Large intestine (tissue), 12 donors: ENCODE data around the gene DGKK. TPM values are rescaled to one million over a fixed set of nuclear protein-coding genes. Genes with fewer than 3 reads are reported as not detected.
A peak's percentile ranks its signal among the peaks of the same experiment; 100 is the strongest.

Experiments used
- DNase-seq, 2 donors: peaks; one replicate each; pipeline versions ENCODE4 v3.0.0 to v3.0.0-alpha.2; 2013
- H3K27ac ChIP-seq: one replicate; pipeline ENCODE4 v1.5.1; 2013; ENCODE audit warnings: low read length
- H3K27me3 ChIP-seq: 2 replicates; pipeline ENCODE4 v1.6.1; 2013; ENCODE audit warnings: low read length; ENCODE audit not compliant: control insufficient read depth, insufficient read depth
- H3K36me3 ChIP-seq: 2 replicates; pipeline ENCODE4 v1.6.1; 2013; ENCODE audit warnings: low read length; ENCODE audit not compliant: control insufficient read depth, insufficient read depth
- H3K4me1 ChIP-seq: one replicate; pipeline ENCODE4 v1.6.1; 2013; ENCODE audit warnings: low read length; ENCODE audit not compliant: control insufficient read depth, insufficient read depth
- H3K4me3 ChIP-seq: one replicate; pipeline ENCODE4 v1.5.1; 2013; ENCODE audit warnings: low read length
- H3K9me3 ChIP-seq: one replicate; pipeline ENCODE4 v1.6.1; 2013; ENCODE audit warnings: mild to moderate bottlenecking, low read depth, low read length, moderate library complexity; ENCODE audit not compliant: control insufficient read depth
- WGBS: methylation state at CpG from one replicate; pipeline ENCODE4 v1.1.5; 2013; ENCODE audit warnings: low lambda C conversion rate; ENCODE audit not compliant: insufficient coverage; 5-methylcytosine and 5-hydroxymethylcytosine counted together
- long read RNA-seq, 11 donors: transcript quantifications; one replicate each; lab custom pipeline, GENCODE V29; 2026
- polyA plus RNA-seq: library from polyadenylated mRNA; unstranded; fragments of 120-200 nt; gene quantifications from one replicate; pipeline ENCODE4 v1.2.1, GENCODE V29; 2013

DGKK gene, protein sequence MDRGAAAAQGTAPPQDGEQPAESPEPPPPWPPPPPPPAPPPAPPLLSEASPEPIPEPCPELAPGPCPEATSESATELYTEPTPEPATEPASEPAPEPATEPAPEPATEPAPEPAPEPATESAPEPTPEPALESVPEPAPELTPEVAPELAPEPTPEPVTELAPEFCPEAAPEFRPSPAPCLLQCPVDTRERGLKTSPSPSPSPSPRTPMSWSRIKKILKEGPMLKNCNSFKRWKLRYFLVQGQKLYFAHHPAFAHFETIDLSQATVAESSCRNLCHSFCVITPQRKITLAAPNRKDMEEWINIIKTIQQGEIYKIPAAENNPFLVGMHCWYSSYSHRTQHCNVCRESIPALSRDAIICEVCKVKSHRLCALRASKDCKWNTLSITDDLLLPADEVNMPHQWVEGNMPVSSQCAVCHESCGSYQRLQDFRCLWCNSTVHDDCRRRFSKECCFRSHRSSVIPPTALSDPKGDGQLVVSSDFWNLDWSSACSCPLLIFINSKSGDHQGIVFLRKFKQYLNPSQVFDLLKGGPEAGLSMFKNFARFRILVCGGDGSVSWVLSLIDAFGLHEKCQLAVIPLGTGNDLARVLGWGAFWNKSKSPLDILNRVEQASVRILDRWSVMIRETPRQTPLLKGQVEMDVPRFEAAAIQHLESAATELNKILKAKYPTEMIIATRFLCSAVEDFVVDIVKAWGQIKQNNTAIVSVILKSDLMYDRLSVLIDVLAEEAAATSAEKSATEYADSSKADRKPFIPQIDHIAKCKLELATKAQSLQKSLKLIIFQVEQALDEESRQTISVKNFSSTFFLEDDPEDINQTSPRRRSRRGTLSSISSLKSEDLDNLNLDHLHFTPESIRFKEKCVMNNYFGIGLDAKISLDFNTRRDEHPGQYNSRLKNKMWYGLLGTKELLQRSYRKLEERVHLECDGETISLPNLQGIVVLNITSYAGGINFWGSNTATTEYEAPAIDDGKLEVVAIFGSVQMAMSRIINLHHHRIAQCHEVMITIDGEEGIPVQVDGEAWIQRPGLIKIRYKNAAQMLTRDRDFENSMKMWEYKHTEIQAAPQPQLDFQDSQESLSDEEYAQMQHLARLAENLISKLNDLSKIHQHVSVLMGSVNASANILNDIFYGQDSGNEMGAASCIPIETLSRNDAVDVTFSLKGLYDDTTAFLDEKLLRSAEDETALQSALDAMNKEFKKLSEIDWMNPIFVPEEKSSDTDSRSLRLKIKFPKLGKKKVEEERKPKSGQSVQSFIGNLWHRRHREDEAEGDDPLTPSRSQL
- 0.09 TPM for polyA plus RNA-seq
- long read RNA-seq, donor 1 = 0 reads
- long read RNA-seq, donor 2 = 0 reads
- long read RNA-seq, donor 3 = 0 reads
- long read RNA-seq, donor 4 = 0 reads
- long read RNA-seq, donor 5 = 0 reads
- long read RNA-seq, donor 6 = 0 reads
- long read RNA-seq, donor 7 = 0 reads
- long read RNA-seq, donor 8 = 0 reads
- long read RNA-seq, donor 9 = 0 reads
- long read RNA-seq, donor 10 = 0 reads
- long read RNA-seq, donor 11 = 0 reads

DNA sequence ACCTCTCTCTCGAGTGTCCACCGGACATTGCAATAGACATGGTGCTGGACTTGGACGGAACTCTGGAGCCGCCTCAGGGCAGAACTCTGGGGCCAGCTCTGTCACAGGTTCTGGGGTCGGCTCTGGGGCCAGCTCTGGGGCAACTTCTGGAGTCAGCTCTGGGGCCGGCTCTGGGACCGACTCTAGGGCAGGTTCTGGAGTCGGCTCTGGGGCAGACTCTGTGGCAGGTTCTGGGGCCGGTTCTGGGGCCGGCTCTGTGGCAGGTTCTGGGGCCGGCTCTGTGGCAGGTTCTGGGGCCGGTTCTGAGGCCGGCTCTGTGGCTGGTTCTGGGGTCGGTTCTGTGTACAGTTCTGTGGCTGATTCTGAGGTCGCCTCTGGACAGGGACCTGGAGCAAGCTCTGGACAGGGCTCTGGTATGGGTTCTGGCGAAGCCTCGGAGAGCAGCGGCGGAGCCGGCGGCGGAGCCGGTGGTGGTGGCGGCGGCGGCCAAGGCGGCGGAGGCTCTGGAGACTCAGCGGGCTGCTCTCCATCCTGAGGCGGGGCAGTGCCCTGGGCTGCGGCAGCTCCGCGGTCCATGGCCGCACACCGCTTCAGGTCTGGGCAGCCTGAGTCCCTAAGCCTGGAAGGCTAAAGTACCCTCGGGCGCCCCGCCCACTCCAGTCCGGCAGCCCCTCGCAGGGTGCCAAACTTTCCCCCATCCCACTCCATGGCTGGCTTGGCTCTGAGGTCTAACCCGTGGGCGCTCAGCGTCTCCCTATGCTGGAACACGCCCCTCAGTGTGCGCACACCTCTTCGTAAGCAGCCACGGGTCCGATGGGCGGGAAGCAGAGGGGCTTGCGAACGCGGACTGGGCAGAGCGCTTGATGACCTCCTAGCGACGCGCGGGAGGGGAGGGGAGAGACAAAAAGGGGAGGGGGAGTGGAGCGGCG lies at the start of gene DGKK:
TSS of gene DGKK (minus strand) at position 723 of the 929 bp plus-strand sequence. CDS start at position 576, 147 bp downstream.
- no peaks in the 10 kb centered on the region for H3K36me3 ChIP-seq
- H3K4me3 ChIP-seq = no peak within 1 kb of the TSS
- DNase-seq = peak in 1 of 2 donors; percentile 10
- H3K9me3 ChIP-seq = no peaks in the 10 kb centered on the region
- H3K27me3 ChIP-seq = peaks cover 64% of the 10 kb centered on the region
- no peak within 1 kb of the TSS for H3K27ac ChIP-seq
- no CpG with 5 or more reads among the region's 59 CpGs for WGBS
- H3K4me1 ChIP-seq = no peaks in the 10 kb centered on the region

DNA sequence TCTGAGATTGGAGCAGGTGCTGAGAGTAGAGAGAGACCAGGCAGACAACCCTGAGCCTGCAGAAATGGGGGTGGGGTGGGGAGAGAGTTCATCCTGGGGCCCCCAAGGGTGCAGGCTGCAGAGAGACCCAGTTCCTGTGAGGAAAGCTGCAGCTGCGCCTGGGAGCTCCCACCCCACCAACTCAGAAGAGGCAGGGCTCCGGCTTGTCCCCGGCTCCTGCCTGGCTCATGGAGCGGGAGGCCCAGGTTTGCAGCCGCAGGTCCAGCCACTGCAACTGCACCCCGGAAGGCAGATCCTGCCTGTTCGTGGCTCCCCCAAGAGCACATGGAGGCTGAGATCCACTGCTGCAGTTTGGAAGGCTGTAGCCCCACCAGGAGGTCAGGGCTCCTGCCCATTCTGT lies 44.2 kb upstream of the DGKK start:
- Histone ChIP-seq H3K27ac (no peak overlapping the region), H3K9me3 (no peaks in the 10 kb centered on the region), H3K27me3 (no peaks in the 10 kb centered on the region), H3K4me1 (no peaks in the 10 kb centered on the region), H3K4me3 (no peak overlapping the region), H3K36me3 (no peaks in the 10 kb centered on the region)
- DNase-seq = no peak
- no CpG with 5 or more reads among the region's 7 CpGs for WGBS

DNA sequence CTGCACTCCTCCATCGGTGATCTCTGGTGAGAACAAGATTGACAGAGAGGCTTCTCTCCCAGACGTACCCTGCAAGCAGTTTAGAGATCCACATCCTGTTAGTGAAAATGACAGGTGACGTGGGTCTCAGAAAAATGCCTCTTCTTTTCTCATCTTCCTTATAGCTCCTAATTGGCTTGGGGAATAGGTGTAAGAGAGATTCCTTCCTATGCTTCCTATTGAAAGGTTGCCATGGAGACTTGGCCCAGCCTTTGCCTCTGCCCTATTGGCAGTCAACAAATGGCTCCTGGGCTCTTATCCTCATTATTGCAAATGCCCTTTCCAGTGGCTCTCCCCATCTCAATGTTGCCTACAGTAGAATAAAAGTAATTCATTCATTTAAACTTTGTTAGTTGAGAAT lies 26.5 kb upstream of the DGKK start:
- DNase-seq = no peak
- H3K4me3 ChIP-seq = no peak overlapping the region
- no peaks in the 10 kb centered on the region for H3K4me1 ChIP-seq
- no peaks in the 10 kb centered on the region for H3K36me3 ChIP-seq
- H3K27me3 ChIP-seq = no peaks in the 10 kb centered on the region
- no peak overlapping the region for H3K27ac ChIP-seq
- no CpG with 5 or more reads among the region's 3 CpGs for WGBS
- H3K9me3 ChIP-seq = no peaks in the 10 kb centered on the region

DNA sequence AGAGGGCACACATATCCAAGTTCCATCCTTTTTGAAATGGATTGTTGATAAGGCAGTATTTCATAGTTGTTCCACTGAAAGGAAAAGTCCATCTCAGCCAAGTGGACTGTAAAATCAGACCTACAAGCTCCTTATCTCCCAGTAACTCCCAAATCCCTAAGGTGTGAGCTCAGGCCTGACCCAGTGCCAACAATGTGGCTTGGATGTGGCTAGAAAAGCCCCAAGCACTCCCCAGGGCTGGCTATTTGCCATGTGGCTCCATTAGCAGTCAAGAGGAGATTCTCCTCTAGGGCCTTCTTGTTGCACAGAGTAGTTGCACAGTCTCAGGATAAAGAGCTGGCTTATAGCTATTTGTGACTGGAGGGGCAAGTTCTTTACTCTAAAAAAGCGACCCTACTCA lies 25.0 kb upstream of the DGKK start:
- Histone ChIP-seq H3K9me3 (no peaks in the 10 kb centered on the region), H3K27me3 (no peaks in the 10 kb centered on the region), H3K4me3 (no peak overlapping the region), H3K27ac (no peak overlapping the region), H3K4me1 (no peaks in the 10 kb centered on the region), H3K36me3 (no peaks in the 10 kb centered on the region)
- no CpG with 5 or more reads among the region's 1 CpG for WGBS
- no peak for DNase-seq

DNA sequence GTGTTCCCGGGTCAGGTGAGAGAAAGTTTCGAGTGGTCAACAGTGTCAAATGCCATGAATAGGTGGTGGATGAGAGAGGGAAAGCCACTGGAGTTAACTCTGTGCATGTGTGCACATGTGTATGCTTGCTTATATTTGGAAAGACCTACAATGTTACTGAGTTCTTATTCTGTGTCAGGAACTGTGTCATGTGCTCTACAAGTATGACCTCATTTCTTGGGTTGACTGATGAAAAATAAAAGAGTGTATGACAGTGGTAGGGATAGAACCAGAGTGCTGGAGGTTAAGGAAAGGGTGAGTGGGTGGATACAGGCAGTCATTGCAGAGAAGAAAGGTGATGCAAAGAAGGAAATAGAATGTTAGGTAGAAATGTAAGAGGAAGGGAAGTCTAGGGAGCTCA lies 22.1 kb upstream of the DGKK start:
- no peak overlapping the region for H3K27ac ChIP-seq
- DNase-seq = no peak
- H3K9me3 ChIP-seq = no peaks in the 10 kb centered on the region
- no peaks in the 10 kb centered on the region for H3K27me3 ChIP-seq
- H3K36me3 ChIP-seq = no peaks in the 10 kb centered on the region
- H3K4me1 ChIP-seq = no peaks in the 10 kb centered on the region
- no CpG with 5 or more reads among the region's 2 CpGs for WGBS
- H3K4me3 ChIP-seq = no peak overlapping the region

DNA sequence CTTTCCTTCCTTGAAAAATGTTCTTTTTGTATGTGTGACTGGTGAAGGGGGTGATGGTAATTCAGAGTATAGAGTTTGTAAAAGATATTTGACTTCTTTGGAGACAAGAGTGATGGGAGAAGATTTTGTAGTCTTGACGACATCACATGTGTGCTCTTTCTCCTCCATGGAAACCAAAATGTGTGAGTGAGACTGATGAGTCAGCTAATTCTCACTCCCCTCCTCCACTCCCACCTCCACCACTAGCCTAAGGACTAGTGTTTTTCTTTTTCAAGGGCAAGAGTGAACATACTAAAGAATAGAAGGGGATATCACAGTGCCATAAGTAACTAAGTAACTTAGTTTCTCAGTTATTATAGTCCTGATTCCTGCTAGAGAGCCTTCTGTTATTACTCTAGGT lies 14.0 kb upstream of the DGKK start:
- WGBS = no CpG with 5 or more reads among the region's 1 CpG
- no peak overlapping the region for H3K27ac ChIP-seq
- no peak overlapping the region for H3K4me3 ChIP-seq
- no peaks in the 10 kb centered on the region for H3K9me3 ChIP-seq
- no peaks in the 10 kb centered on the region for H3K36me3 ChIP-seq
- DNase-seq = no peak
- H3K4me1 ChIP-seq = no peaks in the 10 kb centered on the region
- H3K27me3 ChIP-seq = no peaks in the 10 kb centered on the region

DNA sequence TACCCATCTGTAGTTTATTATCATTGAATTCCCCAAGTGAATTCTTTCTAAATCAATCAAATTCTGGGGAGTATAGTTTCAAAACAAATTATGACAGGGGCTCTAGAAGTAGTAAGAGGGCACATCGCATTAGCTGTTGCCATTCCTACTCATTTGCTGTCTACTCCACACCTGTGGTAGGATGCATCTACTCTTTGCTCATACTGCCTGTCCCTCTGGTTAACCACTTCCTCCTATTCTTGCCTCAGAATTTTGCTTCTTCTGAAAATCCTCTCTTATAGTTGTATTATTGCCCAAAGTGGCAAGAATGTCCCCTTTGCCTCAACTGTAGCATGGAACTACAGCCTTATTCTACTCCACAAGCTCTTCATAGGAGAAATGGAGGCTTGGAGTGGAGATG lies 12.7 kb upstream of the DGKK start:
- WGBS = no CpG with 5 or more reads among the region's 1 CpG
- H3K9me3 ChIP-seq = no peaks in the 10 kb centered on the region
- no peaks in the 10 kb centered on the region for H3K4me1 ChIP-seq
- no peak overlapping the region for H3K27ac ChIP-seq
- no peaks in the 10 kb centered on the region for H3K36me3 ChIP-seq
- H3K27me3 ChIP-seq = no peaks in the 10 kb centered on the region
- H3K4me3 ChIP-seq = no peak overlapping the region
- no peak for DNase-seq

DNA sequence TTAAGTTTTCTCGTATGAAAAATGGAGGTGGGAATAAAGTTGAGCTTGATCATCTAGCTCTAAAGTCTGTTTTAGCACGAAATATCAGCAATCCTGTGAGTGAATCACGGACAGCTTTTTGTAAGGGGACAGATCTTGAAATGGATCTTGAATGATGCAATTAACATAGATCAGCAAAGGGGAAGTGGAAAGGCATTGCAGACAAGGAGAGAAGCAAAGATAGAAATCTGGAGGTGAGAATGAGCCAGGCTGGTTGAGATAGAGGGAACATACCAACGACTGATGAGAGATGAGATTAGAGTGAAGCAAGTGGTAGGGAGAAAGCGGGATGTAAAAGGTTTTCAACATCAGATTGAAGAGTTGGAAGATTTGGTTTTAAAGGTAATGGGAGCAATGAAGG lies 4.6 kb upstream of the DGKK start:
- no peaks in the 10 kb centered on the region for H3K9me3 ChIP-seq
- no peak for DNase-seq
- H3K4me3 ChIP-seq = no peak overlapping the region
- H3K27ac ChIP-seq = no peak overlapping the region
- peaks cover 31% of the 10 kb centered on the region for H3K27me3 ChIP-seq
- 43% methylated on average over 1 of the region's 5 CpGs for WGBS
- no peaks in the 10 kb centered on the region for H3K4me1 ChIP-seq
- H3K36me3 ChIP-seq = no peaks in the 10 kb centered on the region

DNA sequence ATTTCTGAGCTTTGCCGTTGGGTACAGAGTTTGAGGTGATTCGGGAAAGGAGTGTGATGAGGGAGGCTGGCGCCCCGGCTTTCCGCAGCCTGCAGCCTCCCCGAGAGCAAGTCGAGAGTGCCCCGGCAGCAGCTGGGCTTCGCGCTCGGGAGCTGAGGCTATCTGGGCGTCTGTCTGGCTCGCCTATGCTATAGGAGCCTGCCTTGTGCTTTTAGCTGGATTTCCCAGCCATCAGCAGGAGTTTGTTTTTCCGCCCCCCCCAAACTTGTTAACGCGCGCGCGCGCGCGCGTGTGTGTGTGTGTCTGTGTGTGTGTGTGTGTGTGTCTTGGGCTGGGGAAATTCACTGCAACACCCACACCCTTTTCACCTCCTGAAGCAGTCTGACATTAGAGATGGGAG lies 765 bp upstream of the DGKK start:
- Histone ChIP-seq H3K36me3 (no peaks in the 10 kb centered on the region), H3K27me3 (peaks cover 59% of the 10 kb centered on the region), H3K9me3 (no peaks in the 10 kb centered on the region), H3K4me3 (no peak overlapping the region), H3K4me1 (no peaks in the 10 kb centered on the region), H3K27ac (no peak overlapping the region)
- WGBS = no CpG with 5 or more reads among the region's 23 CpGs
- DNase-seq = no peak
